ENCODE data around the gene SMURF1.

Gene SMURF1

GRCh38 chr7:99002827-99003212, 141.1 kb downstream of the SMURF1 start:
- DNase-seq: no peak

- DNase-seq: no peak
Observed at GRCh38 chr7:99002148-99002826, 141.6 kb downstream of the SMURF1 start.

GRCh38 chr7:99001482-99002147, 142.3 kb downstream of the SMURF1 start:
- no peak for DNase-seq

GRCh38 chr7:99000904-99001465, 142.9 kb downstream of the SMURF1 start:
- no peak for DNase-seq

- no peak for DNase-seq
Observed at GRCh38 chr7:99000196-99000903, 143.6 kb downstream of the SMURF1 start.

GRCh38 chr7:98998821-98999725, 144.8 kb downstream of the SMURF1 start:
- DNase-seq: no peak

- DNase-seq: no peak
Observed at GRCh38 chr7:98997846-98998245, 146.1 kb downstream of the SMURF1 start.

- DNase-seq: no peak
Observed at GRCh38 chr7:98996150-98996552, 147.8 kb downstream of the SMURF1 start.

GRCh38 chr7:98995523-98996149, 148.3 kb downstream of the SMURF1 start:
- DNase-seq: no peak

GRCh38 chr7:98995111-98995510, 148.8 kb downstream of the SMURF1 start:
- no peak for DNase-seq

- no peak for DNase-seq
Observed at GRCh38 chr7:98994046-98994944, 149.6 kb downstream of the SMURF1 start.

GRCh38 chr7:98993024-98993897, 150.6 kb downstream of the SMURF1 start:
- DNase-seq: no peak

- no peak for DNase-seq
Observed at GRCh38 chr7:98992076-98992475, 151.8 kb downstream of the SMURF1 start.

- no peak for DNase-seq
Observed at GRCh38 chr7:98991141-98991540, 152.8 kb downstream of the SMURF1 start.

- no peak for DNase-seq
Observed at GRCh38 chr7:98990356-98990755, 153.6 kb downstream of the SMURF1 start.

GRCh38 chr7:98988641-98989040, 155.3 kb downstream of the SMURF1 start:
- no peak for DNase-seq

- no peak for DNase-seq
Observed at GRCh38 chr7:98985945-98986344, 158.0 kb downstream of the SMURF1 start.

GRCh38 chr7:98985406-98985805, 158.5 kb downstream of the SMURF1 start:
- no peak for DNase-seq

GRCh38 chr7:98984126-98984525, 159.8 kb downstream of the SMURF1 start:
- no peak for DNase-seq

GRCh38 chr7:98982686-98983085, 161.2 kb downstream of the SMURF1 start:
- DNase-seq: no peak

Data from activated gamma-delta T cell (primary cell).